K562 (cell line): ENCODE results near the gene ATP6V0E1. TPM values are rescaled to one million over a fixed set of nuclear protein-coding genes. Genes with fewer than 3 reads are reported as not detected.

Experiments
- BCOR ChIP-seq: fragments of 450-650 bp; IDR thresholded peaks from 2 replicates; pipeline ENCODE4 v1.6.1; 2016
- EP300 ChIP-seq: IDR thresholded peaks from 2 replicates; pipeline ENCODE4 v1.6.1; 2012; ENCODE audit warnings: low read length, improper control_type of control experiment
- ESRRA ChIP-seq: fragments of 450-650 bp; IDR thresholded peaks from 2 replicates; pipeline ENCODE4 v1.6.1; 2014; ENCODE audit warnings: low read depth, mild to moderate bottlenecking, moderate library complexity, borderline replicate concordance
- ESRRB ChIP-seq: fragments of 250-450 bp; sonication (Bioruptor Pico); IDR thresholded peaks from 2 replicates; pipeline ENCODE4 v1.5.0; 2020; ENCODE audit warnings: mild to moderate bottlenecking, moderate library complexity, borderline replicate concordance
- KLF6 ChIP-seq: fragments of 250-450 bp; sonication (Bioruptor Pico); IDR thresholded peaks from 2 replicates; pipeline ENCODE4 v1.4.0; 2020; ENCODE audit warnings: mild to moderate bottlenecking, moderate library complexity, borderline replicate concordance
- RB1 ChIP-seq: fragments of 450-650 bp; IDR thresholded peaks from 2 replicates; pipeline ENCODE4 v1.6.1; 2017; ENCODE audit warnings: low read depth, mild to moderate bottlenecking
- SMARCA5 ChIP-seq: fragments of 450-650 bp; IDR thresholded peaks from 2 replicates; pipeline ENCODE4 v1.6.1; 2016
- STAT5A ChIP-seq: IDR thresholded peaks from 2 replicates; pipeline ENCODE4 v1.6.1; 2012; ENCODE audit warnings: low read length, inconsistent platforms, borderline replicate concordance
- U2AF2 ChIP-seq: fragments of 200-400 bp; formaldehyde crosslinking; optimal IDR thresholded peaks from 2 replicates; pipeline ENCODE3; 2017; ENCODE audit warnings: low read depth, mild to moderate bottlenecking, low read length
- YY1 ChIP-seq, 3 experiments: IDR thresholded peaks; 2 replicates each; pipeline ENCODE4 v1.6.1; 2011; ENCODE audit warnings: low read length in 2 of 3, mild to moderate bottlenecking in 2 of 3, moderate library complexity in 2 of 3, borderline replicate concordance in 1 of 3, control low read depth in 1 of 3, low read depth in 1 of 3; ENCODE audit not compliant: insufficient read depth in 3 of 3, insufficient replicate concordance in 2 of 3, control insufficient read depth in 1 of 3, insufficient read length in 1 of 3; ENCODE audit errors: extremely low read depth in 1 of 3
- polyA plus RNA-seq, 8 experiments: library from polyadenylated mRNA; depleted of rRNA in 4 of 8; stranded (reverse) in 5 of 8; unstranded in 3 of 8; fragments of >200 nt; fragmentation: Nextera tagmentation in 2 of 8; fragmentation: Illumina TruSeq in 1 of 8; extraction: Ambion mirVana in 2 of 8; extraction: Trizol in 1 of 8; gene quantifications; 2 replicates each; pipeline versions ENCODE4 v1.2.1 to v1.2.3, GENCODE V29; 2011 to 2014; ENCODE audit warnings: inconsistent platforms in 1 of 8, missing spikeins in 1 of 8
- total RNA-seq, 7 experiments: library from RNA; depleted of rRNA in 6 of 7; stranded (reverse); fragments of >200 nt in 6 of 7; fragmentation: Illumina TruSeq in 2 of 7; extraction: Trizol in 2 of 7; gene quantifications; 2 replicates each; pipeline versions ENCODE4 v1.2.1 to v1.2.3, GENCODE V29; 2011 to 2021; ENCODE audit warnings: low replicate concordance in 1 of 7
- TF ChIP-seq, protein P1 (sequence below): IDR thresholded peaks from 3 replicates; pipeline ENCODE4 v1.6.1; 2011; ENCODE audit warnings: borderline replicate concordance, mild to moderate bottlenecking; ENCODE audit not compliant: insufficient read length, insufficient read depth
- TF ChIP-seq, protein P2 (sequence below): fragments of 250-450 bp; sonication (Bioruptor Pico); IDR thresholded peaks from 2 replicates; pipeline ENCODE4 v1.4.0; 2020; ENCODE audit warnings: mild to moderate bottlenecking, moderate library complexity
- TF ChIP-seq, protein P3 (sequence below): sonication (generic); formaldehyde crosslinking; IDR thresholded peaks from 2 replicates; pipeline ENCODE4 v1.5.0; 2020; ENCODE audit warnings: missing genetic modification reagents
- TF ChIP-seq, protein P4 (sequence below): sonication (generic); formaldehyde crosslinking; IDR thresholded peaks from 2 replicates; pipeline ENCODE4 v1.8.0; 2022; ENCODE audit warnings: missing genetic modification reagents, mild to moderate bottlenecking, borderline replicate concordance

The ATP6V0E1 gene
- total and polyA plus RNA-seq, 9 of the 15 experiments (the other 6 are each of a cell fraction or from before 2014, with no cell fraction given): 63.8 to 395 (median 112) TPM

DNA sequence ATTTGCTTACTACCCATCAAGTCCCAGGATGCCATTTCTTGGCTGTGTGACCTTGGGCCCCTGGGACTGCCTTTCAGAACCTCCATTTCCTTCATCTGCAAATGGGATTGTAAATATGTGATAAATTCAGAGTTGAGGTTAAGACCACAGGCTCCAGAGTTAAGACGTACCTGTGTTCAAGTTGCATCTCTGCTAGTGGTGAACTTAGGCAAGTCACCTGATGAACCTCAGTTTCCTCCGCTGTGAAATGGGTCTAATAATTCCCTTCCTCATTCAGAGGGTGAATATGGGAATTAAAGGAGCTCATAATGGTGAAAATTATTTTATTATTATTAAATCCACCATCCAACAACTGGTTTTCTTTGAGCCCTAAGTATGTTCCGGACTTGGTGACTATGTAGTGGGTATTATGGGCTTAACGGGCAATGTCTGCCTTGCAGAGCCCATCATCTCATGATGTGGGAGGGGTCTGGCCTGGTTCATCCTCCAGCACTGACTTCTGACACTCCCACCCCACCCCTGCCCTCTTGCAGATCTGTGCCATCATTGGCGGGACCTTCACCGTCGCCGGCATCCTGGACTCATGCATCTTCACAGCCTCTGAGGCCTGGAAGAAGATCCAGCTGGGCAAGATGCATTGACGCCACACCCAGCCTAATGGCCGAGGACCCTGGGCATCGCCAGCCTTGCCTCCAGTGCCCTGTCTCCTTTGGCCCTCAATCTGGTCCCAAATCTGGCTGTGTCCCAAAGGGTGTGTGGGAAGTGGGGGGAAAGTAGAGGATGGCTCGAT lies 33.2 kb upstream of the ATP6V0E1 start (continued):
- TF ChIP-seq, protein P1, sequence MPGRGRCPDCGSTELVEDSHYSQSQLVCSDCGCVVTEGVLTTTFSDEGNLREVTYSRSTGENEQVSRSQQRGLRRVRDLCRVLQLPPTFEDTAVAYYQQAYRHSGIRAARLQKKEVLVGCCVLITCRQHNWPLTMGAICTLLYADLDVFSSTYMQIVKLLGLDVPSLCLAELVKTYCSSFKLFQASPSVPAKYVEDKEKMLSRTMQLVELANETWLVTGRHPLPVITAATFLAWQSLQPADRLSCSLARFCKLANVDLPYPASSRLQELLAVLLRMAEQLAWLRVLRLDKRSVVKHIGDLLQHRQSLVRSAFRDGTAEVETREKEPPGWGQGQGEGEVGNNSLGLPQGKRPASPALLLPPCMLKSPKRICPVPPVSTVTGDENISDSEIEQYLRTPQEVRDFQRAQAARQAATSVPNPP: no peak
- no peak for TF ChIP-seq U2AF2
- no peak for TF ChIP-seq EP300
- TF ChIP-seq, protein P2, sequence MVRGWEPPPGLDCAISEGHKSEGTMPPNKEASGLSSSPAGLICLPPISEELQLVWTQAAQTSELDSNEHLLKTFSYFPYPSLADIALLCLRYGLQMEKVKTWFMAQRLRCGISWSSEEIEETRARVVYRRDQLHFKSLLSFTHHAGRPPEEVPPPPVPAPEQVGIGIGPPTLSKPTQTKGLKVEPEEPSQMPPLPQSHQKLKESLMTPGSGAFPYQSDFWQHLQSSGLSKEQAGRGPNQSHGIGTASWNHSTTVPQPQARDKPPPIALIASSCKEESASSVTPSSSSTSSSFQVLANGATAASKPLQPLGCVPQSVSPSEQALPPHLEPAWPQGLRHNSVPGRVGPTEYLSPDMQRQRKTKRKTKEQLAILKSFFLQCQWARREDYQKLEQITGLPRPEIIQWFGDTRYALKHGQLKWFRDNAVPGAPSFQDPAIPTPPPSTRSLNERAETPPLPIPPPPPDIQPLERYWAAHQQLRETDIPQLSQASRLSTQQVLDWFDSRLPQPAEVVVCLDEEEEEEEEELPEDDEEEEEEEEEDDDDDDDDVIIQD (CRISPR knock-in tag): no peak
- no peak for TF ChIP-seq STAT5A
- TF ChIP-seq ESRRA: peak; percentile 67
- peak; percentile 54; the same call in 1 of the 2 replicates for TF ChIP-seq BCOR
- TF ChIP-seq YY1 (IDR thresholded peaks at IDR 0.05; ENCODE audit: borderline replicate concordance in 1 of 3, control insufficient read depth in 1 of 3, extremely low read depth in 1 of 3, insufficient read depth in 3 of 3, insufficient read length in 1 of 3, insufficient replicate concordance in 2 of 3, low read depth in 1 of 3, low read length in 2 of 3): no peak
- no peak for TF ChIP-seq ESRRB (CRISPR knock-in tag)
- TF ChIP-seq, protein P3, sequence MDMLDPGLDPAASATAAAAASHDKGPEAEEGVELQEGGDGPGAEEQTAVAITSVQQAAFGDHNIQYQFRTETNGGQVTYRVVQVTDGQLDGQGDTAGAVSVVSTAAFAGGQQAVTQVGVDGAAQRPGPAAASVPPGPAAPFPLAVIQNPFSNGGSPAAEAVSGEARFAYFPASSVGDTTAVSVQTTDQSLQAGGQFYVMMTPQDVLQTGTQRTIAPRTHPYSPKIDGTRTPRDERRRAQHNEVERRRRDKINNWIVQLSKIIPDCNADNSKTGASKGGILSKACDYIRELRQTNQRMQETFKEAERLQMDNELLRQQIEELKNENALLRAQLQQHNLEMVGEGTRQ: no peak
- no peak for TF ChIP-seq KLF6
- TF ChIP-seq, protein P4, sequence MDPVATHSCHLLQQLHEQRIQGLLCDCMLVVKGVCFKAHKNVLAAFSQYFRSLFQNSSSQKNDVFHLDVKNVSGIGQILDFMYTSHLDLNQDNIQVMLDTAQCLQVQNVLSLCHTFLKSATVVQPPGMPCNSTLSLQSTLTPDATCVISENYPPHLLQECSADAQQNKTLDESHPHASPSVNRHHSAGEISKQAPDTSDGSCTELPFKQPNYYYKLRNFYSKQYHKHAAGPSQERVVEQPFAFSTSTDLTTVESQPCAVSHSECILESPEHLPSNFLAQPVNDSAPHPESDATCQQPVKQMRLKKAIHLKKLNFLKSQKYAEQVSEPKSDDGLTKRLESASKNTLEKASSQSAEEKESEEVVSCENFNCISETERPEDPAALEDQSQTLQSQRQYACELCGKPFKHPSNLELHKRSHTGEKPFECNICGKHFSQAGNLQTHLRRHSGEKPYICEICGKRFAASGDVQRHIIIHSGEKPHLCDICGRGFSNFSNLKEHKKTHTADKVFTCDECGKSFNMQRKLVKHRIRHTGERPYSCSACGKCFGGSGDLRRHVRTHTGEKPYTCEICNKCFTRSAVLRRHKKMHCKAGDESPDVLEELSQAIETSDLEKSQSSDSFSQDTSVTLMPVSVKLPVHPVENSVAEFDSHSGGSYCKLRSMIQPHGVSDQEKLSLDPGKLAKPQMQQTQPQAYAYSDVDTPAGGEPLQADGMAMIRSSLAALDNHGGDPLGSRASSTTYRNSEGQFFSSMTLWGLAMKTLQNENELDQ (CRISPR knock-in tag): no peak
- TF ChIP-seq SMARCA5: 0 out of 2 replicates have a peak, but pooled peaks have one; percentile 30
- TF ChIP-seq RB1: no peak
